GM21737 (cell line): ENCODE data around the gene BACE2.
"Not testable (repeated sequence)": the region's sequence is repeated elsewhere in the genome, so short reads cannot be mapped to it uniquely, and the experiment has no call there.

ENCODE experiments used
- ATAC-seq: cut with Tn5 transposase; IDR thresholded peaks from one replicate; pipeline ENCODE4 v1.9.1; 2021; ENCODE audit warnings: mild to moderate bottlenecking, moderate library complexity; ENCODE audit not compliant: unreplicated experiment

The BACE2 gene

DNA sequence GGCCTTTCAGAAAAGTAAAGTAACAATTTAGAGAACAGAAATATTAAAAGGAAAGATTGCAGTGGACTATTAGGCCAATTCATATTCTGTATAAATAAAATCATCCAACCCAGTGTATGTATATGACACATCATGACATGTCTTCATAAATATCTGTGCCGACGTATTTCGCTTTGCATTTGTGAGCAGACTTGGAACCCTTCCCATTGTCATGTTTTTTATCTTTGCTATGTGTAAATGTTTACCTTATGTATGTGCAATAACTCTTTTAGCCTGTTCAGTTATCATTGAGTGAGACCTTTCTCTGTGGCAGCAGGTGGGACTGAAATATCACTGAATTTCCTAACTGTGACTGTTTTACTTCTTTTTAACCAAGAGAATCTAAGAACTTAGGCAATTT, 90.7 kb downstream of the BACE2 start:
- ATAC-seq: no peak

GRCh38 chr21:41260428-41260827, 92.5 kb downstream of the BACE2 start:
- no peak for ATAC-seq

DNA sequence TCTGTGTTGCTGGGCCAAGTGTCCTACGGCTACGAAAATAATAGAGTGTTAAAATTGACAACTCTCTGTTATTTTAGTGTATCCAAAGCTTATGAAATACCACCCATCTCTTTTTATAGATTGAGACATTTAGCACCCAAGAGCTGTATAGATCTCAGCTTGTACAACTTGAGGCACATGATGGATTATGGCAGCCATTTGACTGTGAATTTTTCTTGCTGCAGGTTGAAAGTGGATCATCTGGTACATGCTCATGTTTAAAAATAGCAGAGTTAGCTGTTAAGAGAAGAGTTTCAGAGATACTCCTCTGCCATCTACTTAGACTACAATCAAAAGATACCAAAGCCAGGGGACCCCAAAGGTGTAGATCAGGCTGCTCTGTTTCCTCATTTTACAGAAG, 99.4 kb downstream of the BACE2 start:
- ATAC-seq: no peak

DNA sequence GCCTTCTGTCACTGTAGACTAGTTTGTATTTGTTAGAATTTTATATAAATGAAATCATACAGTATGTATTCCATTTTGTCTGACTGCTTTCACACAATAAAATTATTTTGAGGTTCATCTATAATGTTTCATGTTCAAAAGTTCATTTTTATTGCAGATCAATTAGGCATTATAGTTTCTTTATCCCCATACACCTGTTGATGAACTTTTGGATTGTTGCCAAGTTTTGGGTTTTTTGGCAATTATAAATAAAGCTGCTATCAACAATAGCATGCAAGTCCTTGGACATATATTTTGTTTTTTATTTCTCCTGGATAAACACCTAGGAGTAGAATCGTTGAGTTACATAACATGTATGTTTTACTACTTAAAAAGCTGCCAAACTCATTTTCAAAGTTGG, 101.6 kb downstream of the BACE2 start:
- ATAC-seq: no peak

GRCh38 chr21:41277196-41277595, 109.2 kb downstream of the BACE2 start:
- ATAC-seq: no peak

GRCh38 chr21:41277846-41278245, 109.9 kb downstream of the BACE2 start:
- ATAC-seq: no peak

- no peak for ATAC-seq
Observed at GRCh38 chr21:41280115-41280919, 112.4 kb downstream of the BACE2 start.

GRCh38 chr21:41282412-41282811, 114.5 kb downstream of the BACE2 start:
- no peak for ATAC-seq

GRCh38 chr21:41283211-41283818, 115.4 kb downstream of the BACE2 start:
- ATAC-seq: no peak

GRCh38 chr21:41289431-41289830, 121.5 kb downstream of the BACE2 start:
- no peak for ATAC-seq

GRCh38 chr21:41290106-41290799, 122.3 kb downstream of the BACE2 start:
- ATAC-seq: no peak

GRCh38 chr21:41294548-41295231, 126.7 kb downstream of the BACE2 start:
- no peak for ATAC-seq

GRCh38 chr21:41295721-41296254, 127.8 kb downstream of the BACE2 start:
- no peak for ATAC-seq

GRCh38 chr21:41302976-41303375, 135.0 kb downstream of the BACE2 start:
- ATAC-seq: no peak

GRCh38 chr21:41304068-41304720, 136.2 kb downstream of the BACE2 start:
- ATAC-seq: no peak

DNA sequence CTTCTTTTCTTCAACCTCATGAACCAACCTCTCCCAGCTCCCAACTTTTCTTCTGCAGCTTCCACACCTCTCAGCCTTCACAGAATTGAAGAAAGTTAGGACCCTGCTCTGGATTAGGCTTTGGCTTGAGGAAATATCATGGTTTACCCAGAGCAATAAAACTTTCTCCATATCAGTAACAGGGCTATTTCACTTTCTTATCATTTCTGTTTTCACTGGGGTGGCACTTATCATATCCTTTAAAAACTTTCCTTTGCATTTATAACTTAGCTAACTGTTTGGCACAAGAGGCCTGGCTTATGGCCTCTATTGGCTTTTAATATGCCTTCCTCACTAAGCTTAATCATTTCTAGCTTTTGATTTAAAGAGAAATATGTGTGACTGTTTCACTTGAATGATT, 139.3 kb downstream of the BACE2 start:
- no peak for ATAC-seq

- ATAC-seq: not testable (repeated sequence)
Observed at GRCh38 chr21:41313285-41314164, 145.6 kb downstream of the BACE2 start.

DNA sequence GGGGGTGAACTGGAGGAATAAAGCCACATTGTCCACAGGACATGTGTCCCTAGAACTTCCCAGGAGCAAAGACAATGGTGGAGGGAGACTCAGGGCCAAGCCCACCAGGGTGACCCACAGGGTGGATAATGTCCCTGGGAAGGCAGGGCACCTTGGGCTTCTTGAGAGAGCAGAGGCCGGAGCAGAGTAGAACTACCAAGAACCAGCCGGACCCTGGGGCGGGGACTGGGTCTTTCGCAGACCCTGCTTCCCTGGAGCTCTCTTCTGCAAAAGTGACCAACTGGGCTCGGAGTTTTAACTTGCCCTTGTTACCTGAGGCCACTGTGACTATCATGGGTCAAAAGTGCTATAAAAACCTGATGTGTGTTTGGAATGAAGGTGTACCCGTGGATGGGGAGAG, 147.8 kb downstream of the BACE2 start:
- ATAC-seq: no peak

GRCh38 chr21:41316200-41317062, 148.5 kb downstream of the BACE2 start, which contains the start of gene FAM3B:
Gene FAM3B (plus strand): TSS chr21:41316801. CDS start chr21:41316880, 79 bp downstream.
- ATAC-seq: no peak
